ENCODE measurements around the gene GHR. TPM values are rescaled to one million over a fixed set of nuclear protein-coding genes. Genes with fewer than 3 reads are reported as not detected.

GHR gene
- total and polyA plus RNA-seq, 10 of the 15 experiments (the other 5 are each of a cell fraction or from before 2014, with no cell fraction given) = 0.23 to 10.2 (median 0.48) TPM

- TF ChIP-seq PRDM15 (CRISPR knock-in tag; IDR thresholded peaks at IDR 0.05) (no peak), HDGF (IDR thresholded peaks at IDR 0.05) (no peak), PBX3 (IDR thresholded peaks at IDR 0.05; ENCODE audit: insufficient replicate concordance, low read depth, low read length) (no peak), SMARCA5 (IDR thresholded peaks at IDR 0.05) (no peak), NFIC (IDR thresholded peaks at IDR 0.05; ENCODE audit: low read depth, low read length) (no peak), EP300 (IDR thresholded peaks at IDR 0.05; ENCODE audit: borderline replicate concordance in 1 of 2, control insufficient read depth in 1 of 2, low read depth in 2 of 2, low read length in 2 of 2) (no peak), BMI1 (IDR thresholded peaks at IDR 0.05; ENCODE audit: borderline replicate concordance) (no peak), IKZF2 (IDR thresholded peaks at IDR 0.05) (no peak)
These were observed 297.0 kb downstream of the GHR start (continued) for GRCh38 chr5:42720251-42720650.

Data from GM12878 (cell line).